NCI-H2227 (cell line): Measurements from ENCODE around the gene UNC13C.

Experiments used
- DNase-seq: peaks from one replicate; lab custom pipeline; 2025; ENCODE audit not compliant: unreplicated experiment; lab: John Stamatoyannopoulos, UW

Gene UNC13C

GRCh38 chr15:54559405-54560069, 581.3 kb downstream of the UNC13C start:
- no peak for DNase-seq

- no peak for DNase-seq
These were observed 582.2 kb downstream of the UNC13C start for GRCh38 chr15:54560417-54560816.

GRCh38 chr15:54564166-54564565, 585.9 kb downstream of the UNC13C start:
- DNase-seq = no peak

GRCh38 chr15:54566654-54567053, 588.4 kb downstream of the UNC13C start:
- no peak for DNase-seq

- DNase-seq = no peak
These were observed 589.3 kb downstream of the UNC13C start for GRCh38 chr15:54567408-54568035.

- no peak for DNase-seq
These were observed 590.1 kb downstream of the UNC13C start for GRCh38 chr15:54568381-54568780.

- DNase-seq = no peak
These were observed 593.3 kb downstream of the UNC13C start for GRCh38 chr15:54571576-54571975.

GRCh38 chr15:54575586-54575985, 597.3 kb downstream of the UNC13C start:
- no peak for DNase-seq

- no peak for DNase-seq
These were observed 598.2 kb downstream of the UNC13C start for GRCh38 chr15:54576298-54576935.

GRCh38 chr15:54577476-54578250, 599.4 kb downstream of the UNC13C start:
- no peak for DNase-seq

GRCh38 chr15:54579855-54580254, 601.6 kb downstream of the UNC13C start:
- DNase-seq = no peak

- no peak for DNase-seq
These were observed 602.4 kb downstream of the UNC13C start for GRCh38 chr15:54580643-54581042.

- no peak for DNase-seq
These were observed 604.8 kb downstream of the UNC13C start for GRCh38 chr15:54582863-54583643.

- DNase-seq = no peak
These were observed 606.8 kb downstream of the UNC13C start for GRCh38 chr15:54585063-54585462.

- DNase-seq = no peak
These were observed 615.9 kb downstream of the UNC13C start for GRCh38 chr15:54594115-54594514.

GRCh38 chr15:54599386-54599785, 621.1 kb downstream of the UNC13C start:
- DNase-seq = no peak

- no peak for DNase-seq
These were observed 626.8 kb downstream of the UNC13C start for GRCh38 chr15:54605043-54605442.

- no peak for DNase-seq
These were observed 627.3 kb downstream of the UNC13C start for GRCh38 chr15:54605556-54605955.

GRCh38 chr15:54608876-54609835, 630.9 kb downstream of the UNC13C start:
- no peak for DNase-seq

- no peak for DNase-seq
These were observed 639.9 kb downstream of the UNC13C start for GRCh38 chr15:54618120-54618519.
